Prostate gland (tissue), 2 donors: Measurements from ENCODE around the gene EML1.

Experiments used
- CTCF ChIP-seq, 4 experiments: fragments of 200-600 bp in 2 of 4; fragments of 450-650 bp in 2 of 4; sonication (generic) in 2 of 4; IDR thresholded peaks; 1 replicate in 3 of 4; 2 replicates in 1 of 4; pipeline ENCODE4 v1.5.1; 2016 to 2019; ENCODE audit warnings: antibody characterized with exemption in 4 of 4, mild to moderate bottlenecking in 2 of 4, moderate library complexity in 2 of 4
- POLR2A ChIP-seq: fragments of 450-650 bp; IDR thresholded peaks from one replicate; pipeline ENCODE4 v1.6.1; 2016; ENCODE audit warnings: antibody characterized with exemption, mild to moderate bottlenecking

DNA sequence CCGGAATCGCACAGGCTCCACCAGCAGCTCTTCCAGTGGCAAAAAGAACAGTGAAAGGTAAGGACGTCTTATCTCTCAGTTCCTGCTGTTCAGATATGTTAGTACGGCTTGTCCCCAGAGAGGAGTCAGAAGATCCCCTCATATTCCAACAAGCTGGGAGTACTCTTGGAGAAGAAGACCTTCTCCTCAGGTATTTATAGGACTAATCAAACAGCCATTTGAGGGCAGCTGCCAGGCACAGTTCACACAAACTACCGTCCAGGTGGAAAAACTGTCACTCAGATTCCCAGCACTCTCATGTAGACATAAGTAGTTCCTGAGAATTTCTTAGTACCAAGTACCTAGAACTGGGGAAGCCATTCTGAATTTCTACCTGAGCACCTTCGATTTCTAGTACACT, 85.3 kb downstream of the EML1 start:
- TF ChIP-seq CTCF (IDR thresholded peaks at IDR 0.05): no peak
- no peak for TF ChIP-seq POLR2A
